ENCODE results near the gene MED25. TPM values are rescaled to one million over a fixed set of nuclear protein-coding genes. Genes with fewer than 3 reads are reported as not detected.

Gene MED25
- 22.2 and 43.8 TPM in 2 replicates for total RNA-seq

DNA sequence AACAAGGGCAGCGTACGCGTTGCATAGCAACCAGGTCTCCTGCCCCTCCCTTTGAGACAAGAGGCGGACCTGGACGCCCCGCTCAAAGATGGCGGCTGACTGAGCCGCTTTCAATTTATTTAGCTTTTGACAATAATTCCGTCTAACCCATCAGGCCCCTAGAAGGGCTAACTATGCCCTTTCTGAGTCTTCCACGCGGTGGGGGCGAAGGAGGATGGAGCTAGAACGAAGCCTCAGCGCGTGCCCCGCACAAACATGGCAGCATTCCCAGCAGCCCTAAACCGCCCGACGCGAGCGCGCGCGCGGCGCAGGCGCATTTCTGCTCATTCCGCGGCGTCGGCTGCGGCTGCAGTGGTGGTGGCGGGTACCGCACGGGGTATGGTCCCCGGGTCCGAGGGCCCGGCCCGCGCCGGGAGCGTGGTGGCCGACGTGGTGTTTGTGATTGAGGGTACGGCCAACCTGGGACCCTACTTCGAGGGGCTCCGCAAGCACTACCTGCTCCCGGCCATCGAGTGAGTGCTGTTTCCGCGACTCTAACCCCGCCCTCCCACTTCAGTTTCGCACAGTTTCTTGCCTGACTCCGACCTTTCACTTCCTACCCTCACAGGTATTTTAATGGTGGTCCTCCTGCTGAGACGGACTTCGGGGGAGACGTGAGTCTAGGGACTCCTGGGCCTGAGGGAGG is at the start of gene MED25:
Gene MED25, plus strand, starts transcription at position 326 of the 685 bp plus-strand sequence. Its CDS starts 53 bp downstream, at position 379.

DNA sequence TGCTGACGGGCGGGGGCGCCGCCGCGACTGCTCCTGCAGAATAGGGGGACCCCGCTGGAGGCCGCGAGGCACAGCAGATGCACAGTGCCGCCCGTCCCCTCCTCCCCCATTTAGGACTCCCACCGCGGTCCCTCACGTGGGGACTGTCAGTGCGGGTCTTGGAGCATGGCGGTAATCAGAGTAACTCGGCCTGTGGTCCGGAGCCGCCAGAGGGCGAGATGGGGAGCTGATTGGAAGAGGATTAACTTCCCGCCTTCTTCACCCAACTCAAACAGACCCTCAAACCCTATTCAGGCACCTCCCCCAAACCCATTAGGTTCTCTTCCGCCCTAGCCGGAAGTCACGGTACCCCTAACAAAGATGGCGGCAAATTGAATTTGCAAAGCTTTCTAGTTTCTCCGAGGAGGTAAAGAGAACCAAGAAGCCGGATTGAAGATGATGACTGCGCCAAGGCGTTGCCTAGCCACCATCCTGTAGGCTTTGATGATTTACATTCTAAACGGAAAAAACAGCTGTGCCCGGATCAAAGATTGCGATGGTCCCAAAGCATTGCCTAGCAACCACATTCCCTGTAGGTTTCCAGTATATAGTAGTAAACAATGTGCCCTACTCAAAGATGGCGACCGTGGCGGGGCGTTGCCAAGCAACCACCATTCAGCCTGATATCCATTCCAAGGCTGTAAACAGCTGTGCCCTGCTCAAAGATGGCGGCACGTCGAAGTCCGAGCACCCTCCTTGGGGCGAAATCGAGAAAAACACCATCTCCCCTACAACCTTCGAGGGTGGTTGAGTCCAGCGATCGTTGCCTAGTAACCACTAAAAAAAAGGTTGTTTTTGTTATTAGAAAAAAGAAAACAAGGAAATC is 4.9 kb upstream of the MED25 start, which contains the start of gene FUZ:
Gene FUZ, minus strand, starts transcription at position 296 of the 865 bp plus-strand sequence. Its CDS starts 186 bp downstream, at position 110.

DNA sequence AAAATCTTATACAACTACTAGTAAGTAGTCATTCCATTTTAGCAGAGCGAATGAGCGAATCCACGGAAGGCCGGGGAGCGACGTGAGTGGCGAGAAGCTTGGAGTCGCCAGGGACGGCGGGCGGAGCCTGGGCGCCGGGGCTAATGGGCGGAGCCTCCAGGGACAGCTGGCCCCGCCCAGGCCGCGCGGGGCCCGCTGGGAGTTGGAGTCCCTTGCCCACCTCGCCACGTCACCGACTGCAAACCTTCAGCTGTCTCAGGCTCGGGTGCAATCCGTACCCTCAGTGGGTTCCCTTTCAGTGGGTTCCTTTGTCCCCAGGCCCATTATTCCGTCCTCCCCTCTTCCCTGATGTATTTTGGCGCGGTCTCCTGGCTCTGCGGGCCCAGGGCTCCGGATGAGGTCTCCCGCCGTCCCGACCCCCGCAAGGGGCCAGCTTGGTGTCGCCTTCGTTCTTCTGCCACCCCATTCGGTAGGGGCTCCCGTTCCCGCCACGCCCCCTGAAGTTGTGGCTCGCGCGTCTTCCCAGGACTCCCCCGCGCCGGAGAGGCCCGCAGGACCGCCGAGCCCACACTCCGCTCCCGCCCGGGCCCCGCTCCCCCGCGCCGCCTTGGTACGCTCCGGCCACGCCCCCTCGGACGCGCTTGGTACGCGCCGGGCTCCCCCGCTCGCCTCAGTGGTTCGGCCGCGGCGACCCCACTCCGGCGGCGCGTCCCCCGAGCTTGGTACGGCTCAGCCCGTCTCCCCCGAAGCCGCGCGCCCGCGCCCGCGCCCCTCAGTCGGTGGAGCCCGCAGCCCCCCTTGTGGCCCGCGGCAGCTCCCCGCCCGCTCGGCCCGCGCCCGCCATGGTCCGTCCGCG is 32.6 kb downstream of the MED25 start, which contains the start of gene PTOV1:
Gene PTOV1, plus strand, starts transcription at position 673 of the 856 bp plus-strand sequence.

GRCh38 chr19:49866933-49867782 is 49.1 kb downstream of the MED25 start, which contains the start of gene PNKP:
TSS of gene PNKP (minus strand) at chr19:49867576. CDS start at chr19:49867204, 372 bp downstream.

DNA sequence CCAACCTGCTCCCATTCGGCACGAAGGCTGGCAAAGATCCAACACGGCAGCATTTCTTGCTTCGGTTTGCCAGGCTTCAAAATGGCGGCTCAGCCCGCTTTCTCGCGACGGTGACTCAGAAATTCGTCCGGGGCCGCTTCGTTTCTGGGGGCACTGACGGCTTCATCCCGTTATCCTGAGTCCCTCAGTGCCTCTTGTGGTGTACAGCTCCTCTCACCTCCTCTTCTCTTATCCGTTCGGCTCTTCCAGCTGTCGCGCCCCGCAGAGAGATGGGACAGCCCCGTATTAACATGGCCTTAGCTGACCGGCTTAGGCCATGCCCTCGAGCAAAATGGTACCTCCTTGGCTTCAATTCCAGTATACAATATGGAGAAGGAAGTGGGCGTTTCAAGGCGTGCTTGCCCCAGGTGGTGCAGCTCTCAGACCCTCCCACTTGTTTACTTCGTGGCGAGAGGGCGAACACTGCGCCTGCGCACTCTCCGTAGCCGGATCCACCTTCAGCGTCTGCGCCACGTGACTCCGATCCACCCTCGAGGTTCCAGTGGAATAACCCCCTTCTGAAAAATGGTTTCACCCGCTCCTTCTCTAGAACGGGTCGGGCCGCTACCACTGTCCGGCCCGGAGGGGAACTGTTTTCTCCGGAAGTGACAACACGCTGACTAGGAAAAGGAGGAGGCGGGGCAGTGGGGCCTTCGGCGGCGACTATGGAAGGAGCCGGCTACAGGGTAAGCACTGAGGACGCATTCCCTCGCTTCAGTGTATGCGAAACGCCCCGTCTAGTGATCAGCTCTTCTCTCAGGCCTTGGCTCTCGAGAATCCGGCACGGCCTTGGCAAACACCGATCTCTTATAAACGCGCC is 59.2 kb downstream of the MED25 start, which contains the start of the genes AKT1S1 and TBC1D17:
Gene AKT1S1, minus strand, starts transcription at position 336 of the 859 bp plus-strand sequence. CDS start 4,060 bp downstream, outside the sequence.
Gene TBC1D17, plus strand, starts transcription at position 683 of the 859 bp plus-strand sequence. Its CDS starts 22 bp downstream, at position 705.

Small RNA genes lying within 50 kb of the gene (small RNA-seq; reads per million reads assigned to genes)
- gene MIR4749 (ENCODE audit: low replicate concordance) = not detected
- not detected for gene MIR6799 (ENCODE audit: low replicate concordance)

Other genes with a start within 250 kb of the MED25 start
- 72.2 and 106 TPM in 2 replicates for gene NOSIP, start 237.7 kb upstream of the MED25 start, total RNA-seq
- gene PRRG2, start 237.0 kb upstream of the MED25 start, total RNA-seq = 0.14 and 0.22 TPM in 2 replicates
- gene PRR12, start 227.1 kb upstream of the MED25 start, total RNA-seq = 6.9 and 9.0 TPM in 2 replicates
- gene RRAS, start 178.1 kb upstream of the MED25 start, total RNA-seq = 43.5 and 62.8 TPM in 2 replicates
- gene SCAF1, start 176.1 kb upstream of the MED25 start, total RNA-seq = 21.7 and 35.6 TPM in 2 replicates
- 38.3 and 72.3 TPM in 2 replicates for gene IRF3, start 152.4 kb upstream of the MED25 start, total RNA-seq
- gene BCL2L12, start 152.4 kb upstream of the MED25 start, total RNA-seq = 3.3 and 16.2 TPM in 2 replicates
- 350 and 388 TPM in 2 replicates for gene PRMT1, start 141.0 kb upstream of the MED25 start, total RNA-seq
- gene ADM5, start 128.7 kb upstream of the MED25 start, total RNA-seq = 0.22 and 1.1 TPM in 2 replicates
- gene CPT1C, start 127.2 kb upstream of the MED25 start, total RNA-seq = 4.4 and 11.7 TPM in 2 replicates
- under 0.01 and 0.14 TPM in 2 replicates for gene TSKS, start 55.0 kb upstream of the MED25 start, total RNA-seq
- gene AP2A1, start 51.3 kb upstream of the MED25 start, total RNA-seq = 131 and 141 TPM in 2 replicates
- 17.2 and 17.5 TPM in 2 replicates for gene FUZ, start 5.0 kb upstream of the MED25 start, total RNA-seq
- 55.4 and 82.7 TPM in 2 replicates for gene PTOV1, start 32.9 kb downstream of the MED25 start, total RNA-seq
- 47.5 and 82.2 TPM in 2 replicates for gene PNKP, start 49.3 kb downstream of the MED25 start, total RNA-seq
- gene AKT1S1, start 59.1 kb downstream of the MED25 start, total RNA-seq = 16.6 and 17.9 TPM in 2 replicates
- gene TBC1D17, start 59.4 kb downstream of the MED25 start, total RNA-seq = 18.8 and 36.5 TPM in 2 replicates
- gene IL4I1, start 78.6 kb downstream of the MED25 start, total RNA-seq = 0.43 and 3.3 TPM in 2 replicates
- gene ATF5, start 110.9 kb downstream of the MED25 start, total RNA-seq = 7.4 and 12.3 TPM in 2 replicates
- gene NUP62, start 111.2 kb downstream of the MED25 start, total RNA-seq = 31.5 and 68.1 TPM in 2 replicates
- gene SIGLEC11, start 142.9 kb downstream of the MED25 start, total RNA-seq = under 0.01 TPM in 1 of 2 replicates, not detected in the other
- 26.5 and 36.8 TPM in 2 replicates for gene VRK3, start 207.1 kb downstream of the MED25 start, total RNA-seq
- 7.9 and 9.4 TPM in 2 replicates for gene ZNF473, start 207.7 kb downstream of the MED25 start, total RNA-seq

All from placental pericyte (primary cell).